Stimulated activated CD8-positive, alpha-beta memory T cell treated with anti-CD3 and anti-CD28 coated beads, Interleukin-4, amount 100 ng/mL, for 24 hours (primary cell): ENCODE data around the gene KCNK16.

Experiments
- DNase-seq: peaks from one replicate; pipeline ENCODE4 v3.0.0-alpha.2; 2020; ENCODE audit warnings: low read depth

The KCNK16 gene

GRCh38 chr6:39322306-39322850 lies at the start of gene KCNK16:
Gene KCNK16 (minus strand): TSS chr6:39322702. CDS start chr6:39322540, 162 bp downstream.
- no peak for DNase-seq

GRCh38 chr6:39370390-39370789 lies 47.9 kb upstream of the KCNK16 start:
- no peak for DNase-seq

GRCh38 chr6:39369987-39370386 lies 47.5 kb upstream of the KCNK16 start:
- DNase-seq, result no peak

- DNase-seq, result no peak
Measured at GRCh38 chr6:39367700-39368099, 45.2 kb upstream of the KCNK16 start.

GRCh38 chr6:39366931-39367618 lies 44.6 kb upstream of the KCNK16 start:
- DNase-seq, result no peak

GRCh38 chr6:39365281-39366074 lies 43.0 kb upstream of the KCNK16 start:
- no peak for DNase-seq

GRCh38 chr6:39363280-39363679 lies 40.8 kb upstream of the KCNK16 start:
- no peak for DNase-seq

- no peak for DNase-seq
Measured at GRCh38 chr6:39362487-39362865, 40.0 kb upstream of the KCNK16 start.

- peak; percentile 31 for DNase-seq
Measured at GRCh38 chr6:39361657-39362486, 39.4 kb upstream of the KCNK16 start.

GRCh38 chr6:39360378-39360777 lies 37.9 kb upstream of the KCNK16 start:
- DNase-seq, result no peak

- DNase-seq, result no peak
Measured at GRCh38 chr6:39357998-39358686, 35.6 kb upstream of the KCNK16 start.

GRCh38 chr6:39353698-39354315 lies 31.3 kb upstream of the KCNK16 start:
- no peak for DNase-seq

GRCh38 chr6:39350723-39351505 lies 28.4 kb upstream of the KCNK16 start:
- no peak for DNase-seq

GRCh38 chr6:39348740-39349139 lies 26.2 kb upstream of the KCNK16 start:
- no peak for DNase-seq

GRCh38 chr6:39347906-39348585 lies 25.5 kb upstream of the KCNK16 start:
- DNase-seq, result peak; percentile 47

- DNase-seq, result no peak
Measured at GRCh38 chr6:39347206-39347605, 24.7 kb upstream of the KCNK16 start.

- no peak for DNase-seq
Measured at GRCh38 chr6:39344821-39345280, 22.3 kb upstream of the KCNK16 start.

- no peak for DNase-seq
Measured at GRCh38 chr6:39343396-39343870, 20.9 kb upstream of the KCNK16 start.

GRCh38 chr6:39342692-39343395 lies 20.3 kb upstream of the KCNK16 start:
- DNase-seq, result no peak
